A549 (cell line): ENCODE results near the gene CHST11. TPM values are rescaled to one million over a fixed set of nuclear protein-coding genes. Genes with fewer than 3 reads are reported as not detected.

Experiments used
- ATAC-seq, 2 experiments: fragments of 200-7000 bp in 1 of 2; fragments of >200 bp in 1 of 2; cut with Nextera tagmentation in 1 of 2; cut with Tn5 transposase in 1 of 2; 3 replicates each; pipeline versions ENCODE4 v1.8.0 to v1.9.1; 2018 to 2020; ENCODE audit warnings: mild to moderate bottlenecking in 1 of 2, moderate library complexity in 1 of 2
- CTCF ChIA-PET: fragments of 300-600 bp; sonication (Branson Sonifier 250); formaldehyde crosslinking; extraction: SDS; loops from one replicate; lab custom pipeline; 2021; ENCODE audit warnings: antibody characterized with exemption, inconsistent platforms; lab: Yijun Ruan, JAX
- POLR2A ChIA-PET: fragments of 350-600 bp; formaldehyde crosslinking; extraction: SDS; loops from one replicate; lab custom pipeline; 2021; ENCODE audit warnings: antibody characterized with exemption, inconsistent platforms; lab: Yijun Ruan, JAX
- DNase-seq, 2 experiments: peaks; one replicate each; pipeline versions ENCODE4 v3.0.0 to v3.0.0-alpha.2; 2011 to 2016; ENCODE audit warnings: low read depth in 1 of 2, low spot score in 1 of 2
- FAIRE-seq: peaks from 2 replicates; lab custom pipeline; 2011; peaks lifted over from hg19 to GRCh38; lab: Jason Lieb, UNC
- H3K27ac ChIP-seq, 2 experiments: fragments of >200 bp; sonication (Bioruptor Twin); formaldehyde crosslinking; 3 replicates each; pipeline ENCODE4 v1.5.1; 2016 to 2017
- H3K4me1 ChIP-seq: fragments of >200 bp; sonication (Bioruptor Twin); formaldehyde crosslinking; 3 replicates; pipeline ENCODE4 v1.6.1; 2016
- H3K4me2 ChIP-seq: fragments of >200 bp; sonication (Bioruptor Twin); formaldehyde crosslinking; 3 replicates; pipeline ENCODE4 v1.6.1; 2016
- H3K4me3 ChIP-seq: fragments of >200 bp; sonication (Bioruptor Twin); formaldehyde crosslinking; 3 replicates; pipeline ENCODE4 v1.5.1; 2016
- H3K9me3 ChIP-seq: fragments of >200 bp; sonication (Bioruptor Twin); formaldehyde crosslinking; 3 replicates; pipeline ENCODE4 v1.6.1; 2016
- ATOH8 ChIP-seq: fragments of 250-450 bp; sonication (Bioruptor Pico); IDR thresholded peaks from 2 replicates; pipeline ENCODE4 v1.5.0; 2020; ENCODE audit warnings: low read depth, mild to moderate bottlenecking, moderate library complexity
- EHF ChIP-seq: fragments of 250-450 bp; sonication (Bioruptor Pico); IDR thresholded peaks from 2 replicates; pipeline ENCODE4 v1.5.0; 2020; ENCODE audit warnings: mild to moderate bottlenecking
- FOXS1 ChIP-seq: fragments of 250-450 bp; sonication (Bioruptor Pico); IDR thresholded peaks from 2 replicates; pipeline ENCODE4 v1.5.0; 2020; ENCODE audit warnings: mild to moderate bottlenecking, moderate library complexity
- HES2 ChIP-seq: fragments of >200 bp; sonication (Bioruptor Twin); formaldehyde crosslinking; IDR thresholded peaks from 2 replicates; pipeline ENCODE4 v1.6.1; 2016
- HEYL ChIP-seq: fragments of 250-450 bp; sonication (Bioruptor Pico); IDR thresholded peaks from 2 replicates; pipeline ENCODE4 v1.8.0; 2021; ENCODE audit warnings: mild to moderate bottlenecking, moderate library complexity
- HMGXB4 ChIP-seq: fragments of 250-450 bp; sonication (Bioruptor Pico); IDR thresholded peaks from 2 replicates; pipeline ENCODE4 v1.5.0; 2021; ENCODE audit warnings: mild to moderate bottlenecking, moderate library complexity, borderline replicate concordance
- HOXB5 ChIP-seq: fragments of 250-450 bp; sonication (Bioruptor Pico); IDR thresholded peaks from 2 replicates; pipeline ENCODE4 v1.5.0; 2020; ENCODE audit warnings: mild to moderate bottlenecking, moderate library complexity
- JUNB ChIP-seq: fragments of >200 bp; sonication (Bioruptor Twin); formaldehyde crosslinking; IDR thresholded peaks from 2 replicates; pipeline ENCODE4 v1.6.1; 2016
- KDM1A ChIP-seq: fragments of 200-600 bp; sonication (generic); IDR thresholded peaks from 2 replicates; pipeline ENCODE4 v1.6.1; 2016; ENCODE audit warnings: low read depth, mild to moderate bottlenecking
- MAFK ChIP-seq: fragments of 450-650 bp; IDR thresholded peaks from 2 replicates; pipeline ENCODE4 v1.6.1; 2014; ENCODE audit not compliant: partially characterized antibody
- PHF8 ChIP-seq: fragments of 200-600 bp; sonication (generic); IDR thresholded peaks from 2 replicates; pipeline ENCODE4 v1.6.1; 2016; ENCODE audit warnings: low read depth, mild to moderate bottlenecking, antibody characterized with exemption, moderate library complexity, borderline replicate concordance
- REST ChIP-seq: fragments of 200-600 bp; sonication (generic); IDR thresholded peaks from 2 replicates; pipeline ENCODE4 v1.6.1; 2016; ENCODE audit warnings: antibody characterized with exemption, mild to moderate bottlenecking, moderate library complexity
- RNF2 ChIP-seq: fragments of 200-600 bp; sonication (generic); IDR thresholded peaks from 2 replicates; pipeline ENCODE4 v1.6.1; 2016; ENCODE audit warnings: low read depth, mild to moderate bottlenecking, antibody characterized with exemption, moderate library complexity, borderline replicate concordance
- WGBS: methylation state at CpG from one replicate; pipeline ENCODE4 v1.1.6; 2017; ENCODE audit errors: missing lambda C conversion rate; 5-methylcytosine and 5-hydroxymethylcytosine counted together
- polyA plus RNA-seq, 4 experiments: library from polyadenylated mRNA; depleted of rRNA in 3 of 4; stranded (reverse); fragments of >200 nt; fragmentation: RNase III in 1 of 4; extraction: RNeasy Plus Mini Kit Qiagen cat#74134 plus additional on column Dnase treatment in 1 of 4; gene quantifications; 2 replicates in 3 of 4; 3 replicates in 1 of 4; pipeline ENCODE4 v1.2.3, GENCODE V29; 2011 to 2017
- TF ChIP-seq, protein P1 (sequence below): fragments of 150-350 bp; IDR thresholded peaks from 2 replicates; pipeline ENCODE4 v1.6.1; 2014; ENCODE audit warnings: low read depth, mild to moderate bottlenecking, low read length

CHST11 gene
- polyA plus RNA-seq, 2 of the 4 experiments (the other 2 are of a cell fraction), result 19.2 to 21.8 TPM

GRCh38 chr12:104421343-104421742 lies 35.4 kb upstream of the CHST11 start (continued):
- TF ChIP-seq RNF2, result no peak

GRCh38 chr12:104422441-104422840 lies 34.3 kb upstream of the CHST11 start:
- CTCF ChIA-PET, result interaction anchor here (0.7 to 1.0 kb wide), 2 partner anchors 13 to 280 kb away, joined by 3 to 5 read pairs; no protein-coding TSS in a partner anchor
- H3K4me1 ChIP-seq, result no peaks in the 10 kb centered on the region
- WGBS, result 93% methylated on average over 1 of the region's 1 CpG
- ATAC-seq, result no peak
- H3K4me2 ChIP-seq, result no peak overlapping the region
- TF ChIP-seq HES2, result no peak
- TF ChIP-seq PHF8, result no peak
- TF ChIP-seq REST, result no peak
- no peak for TF ChIP-seq FOXS1 (CRISPR knock-in tag)
- H3K27ac ChIP-seq, result no peak overlapping the region
- H3K4me3 ChIP-seq, result no peak overlapping the region
- no peak for DNase-seq
- H3K9me3 ChIP-seq, result no peaks in the 10 kb centered on the region
- POLR2A ChIA-PET, result no interaction called here
- FAIRE-seq, result no peak

GRCh38 chr12:104423273-104423672 lies 33.5 kb upstream of the CHST11 start:
- 69% methylated on average over 3 of the region's 3 CpGs for WGBS
- Histone ChIP-seq H3K27ac (no peak overlapping the region), H3K9me3 (peaks cover 3% of the 10 kb centered on the region; the same call in 2 of the 3 replicates), H3K4me2 (no peak overlapping the region), H3K4me1 (no peaks in the 10 kb centered on the region), H3K4me3 (no peak overlapping the region)
- ATAC-seq, result no peak
- no peak for FAIRE-seq
- ChIA-PET POLR2A (no interaction called here), CTCF (interaction anchor here (1.0 kb wide), 1 partner anchor 13 kb away, joined by 5 read pairs; no protein-coding TSS in a partner anchor)
- no peak for TF ChIP-seq KDM1A
- TF ChIP-seq JUNB, result no peak
- no peak for TF ChIP-seq ATOH8 (CRISPR knock-in tag)
- TF ChIP-seq HMGXB4 (CRISPR knock-in tag), result no peak
- TF ChIP-seq, protein P1, sequence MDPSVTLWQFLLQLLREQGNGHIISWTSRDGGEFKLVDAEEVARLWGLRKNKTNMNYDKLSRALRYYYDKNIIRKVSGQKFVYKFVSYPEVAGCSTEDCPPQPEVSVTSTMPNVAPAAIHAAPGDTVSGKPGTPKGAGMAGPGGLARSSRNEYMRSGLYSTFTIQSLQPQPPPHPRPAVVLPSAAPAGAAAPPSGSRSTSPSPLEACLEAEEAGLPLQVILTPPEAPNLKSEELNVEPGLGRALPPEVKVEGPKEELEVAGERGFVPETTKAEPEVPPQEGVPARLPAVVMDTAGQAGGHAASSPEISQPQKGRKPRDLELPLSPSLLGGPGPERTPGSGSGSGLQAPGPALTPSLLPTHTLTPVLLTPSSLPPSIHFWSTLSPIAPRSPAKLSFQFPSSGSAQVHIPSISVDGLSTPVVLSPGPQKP, result no peak
- TF ChIP-seq FOXS1 (CRISPR knock-in tag), result no peak
- TF ChIP-seq HOXB5 (CRISPR knock-in tag), result no peak
- TF ChIP-seq PHF8, result no peak
- TF ChIP-seq MAFK, result no peak
- no peak for TF ChIP-seq HEYL
- TF ChIP-seq EHF (CRISPR knock-in tag), result no peak
- DNase-seq, result no peak
